ENCODE results near the gene LMF1. TPM values are rescaled to one million over a fixed set of nuclear protein-coding genes. Genes with fewer than 3 reads are reported as not detected.

The LMF1 gene
- total and polyA plus RNA-seq, 12 donors, result 5.1 to 15.4 (median 7.6) TPM

GRCh38 chr16:855471-855870 is 115.3 kb downstream of the LMF1 start:
- DNase-seq (no peak), ATAC-seq (no peak)
- TF ChIP-seq CTCF (IDR thresholded peaks at IDR 0.05), result no peak
- no peaks in the 10 kb centered on the region for H3K36me3 ChIP-seq
- no peaks in the 10 kb centered on the region for H3K27me3 ChIP-seq
- H3K9me3 ChIP-seq, result peaks cover 0 to 11% (median 0%) of the 10 kb centered on the region in 11 donors
- H3K4me3 ChIP-seq, result no peak overlapping the region
- WGBS, 2 donors, result 96 to 97% methylated on average over 13 of the region's 13 CpGs
- intact Hi-C loops (cut with DNase I), result no loop called here
- H3K27ac ChIP-seq, result no peak overlapping the region
- H3K4me1 ChIP-seq, result no peaks in the 10 kb centered on the region

GRCh38 chr16:854808-855410 is 115.9 kb downstream of the LMF1 start:
- TF ChIP-seq CTCF (IDR thresholded peaks at IDR 0.05), result no peak
- no peak overlapping the region for H3K4me3 ChIP-seq
- no peaks in the 10 kb centered on the region for H3K36me3 ChIP-seq
- intact Hi-C loops (cut with DNase I), result no loop called here
- H3K9me3 ChIP-seq, result peaks cover 0 to 16% (median 0%) of the 10 kb centered on the region in 11 donors
- no peaks in the 10 kb centered on the region for H3K27me3 ChIP-seq
- DNase-seq (no peak), ATAC-seq (no peak)
- no peaks in the 10 kb centered on the region for H3K4me1 ChIP-seq
- H3K27ac ChIP-seq, result no peak overlapping the region
- 86 to 90% methylated on average over 23 of the region's 23 CpGs for WGBS, 2 donors

GRCh38 chr16:853981-854807 is 116.6 kb downstream of the LMF1 start:
- no peak for DNase-seq
- peaks cover 0 to 23% (median 0%) of the 10 kb centered on the region in 11 donors for H3K9me3 ChIP-seq
- peaks cover 0 to 5% (median 0%) of the 10 kb centered on the region in 7 donors for H3K27me3 ChIP-seq
- TF ChIP-seq CTCF (IDR thresholded peaks at IDR 0.05), result no peak
- no peak overlapping the region for H3K4me3 ChIP-seq
- 91 to 92% methylated on average over 31 of the region's 31 CpGs for WGBS, 2 donors
- ATAC-seq, result peak in 2 of 8 donors; percentile 14 to 25
- H3K27ac ChIP-seq, result no peak overlapping the region
- H3K36me3 ChIP-seq, result no peaks in the 10 kb centered on the region
- no peaks in the 10 kb centered on the region for H3K4me1 ChIP-seq
- intact Hi-C loops (cut with DNase I), result no loop called here

GRCh38 chr16:853306-853705 is 117.5 kb downstream of the LMF1 start:
- DNase-seq, result no peak
- Histone ChIP-seq H3K4me3 (no peak overlapping the region), H3K36me3 (no peaks in the 10 kb centered on the region), H3K27ac (no peak overlapping the region), H3K9me3 (peaks cover 0 to 29% (median 0%) of the 10 kb centered on the region in 11 donors), H3K4me1 (no peaks in the 10 kb centered on the region), H3K27me3 (peaks cover 0 to 6% (median 0%) of the 10 kb centered on the region in 7 donors)
- 85 to 94% methylated on average over 11 of the region's 11 CpGs for WGBS, 2 donors
- no peak for ATAC-seq
- intact Hi-C loops (cut with DNase I), result no loop called here
- no peak for TF ChIP-seq CTCF (IDR thresholded peaks at IDR 0.05)

All from heart right ventricle (tissue), 16 donors.